H9 (cell line): ENCODE measurements around the gene MYBBP1A. TPM values are rescaled to one million over a fixed set of nuclear protein-coding genes. Genes with fewer than 3 reads are reported as not detected.

ENCODE experiments used
- DNase-seq: peaks from one replicate; pipeline ENCODE4 v3.0.0-alpha.2; 2017
- H2AFZ ChIP-seq: one replicate; pipeline ENCODE4 v1.6.1; 2013; ENCODE audit warnings: mild to moderate bottlenecking, low read length, control low read depth, moderate library complexity
- H2AK5ac ChIP-seq: 2 replicates; pipeline ENCODE4 v1.6.1; 2013; ENCODE audit warnings: low read length, control low read depth, mixed read lengths; ENCODE audit not compliant: insufficient read length
- H2BK120ac ChIP-seq: one replicate; pipeline ENCODE4 v1.6.1; 2013; ENCODE audit warnings: low read depth, mild to moderate bottlenecking, low read length, control low read depth, inconsistent platforms; ENCODE audit not compliant: poor library complexity, severe bottlenecking
- H2BK12ac ChIP-seq: 2 replicates; pipeline ENCODE4 v1.6.1; 2013; ENCODE audit warnings: low read length, control low read depth, mixed read lengths, low read depth; ENCODE audit not compliant: insufficient read length
- H2BK15ac ChIP-seq: 2 replicates; pipeline ENCODE4 v1.6.1; 2013; ENCODE audit warnings: low read depth, low read length, control low read depth
- H2BK20ac ChIP-seq: one replicate; pipeline ENCODE4 v1.6.1; 2013; ENCODE audit warnings: low read depth, mild to moderate bottlenecking, low read length, control low read depth, inconsistent platforms; ENCODE audit not compliant: poor library complexity, severe bottlenecking
- H2BK5ac ChIP-seq: 2 replicates; pipeline ENCODE4 v1.6.1; 2013; ENCODE audit warnings: low read length, control low read depth, mixed read lengths; ENCODE audit not compliant: insufficient read length
- H3K14ac ChIP-seq: 2 replicates; pipeline ENCODE4 v1.6.1; 2013; ENCODE audit warnings: low read length, control low read depth; ENCODE audit not compliant: insufficient read depth
- H3K18ac ChIP-seq: 2 replicates; pipeline ENCODE4 v1.6.1; 2013; ENCODE audit warnings: low read depth, mild to moderate bottlenecking, mixed read lengths, low read length, control low read depth; ENCODE audit not compliant: insufficient read length
- H3K23ac ChIP-seq: 2 replicates; pipeline ENCODE4 v1.6.1; 2013; ENCODE audit warnings: low read length, control low read depth, mixed read lengths, low read depth; ENCODE audit not compliant: insufficient read length
- H3K23me2 ChIP-seq: 2 replicates; pipeline ENCODE4 v1.6.1; 2013; ENCODE audit warnings: low read depth, mild to moderate bottlenecking, mixed read lengths, low read length, control low read depth; ENCODE audit not compliant: insufficient read length, poor library complexity, severe bottlenecking
- H3K27ac ChIP-seq: 2 replicates; pipeline ENCODE4 v1.5.1; 2013; ENCODE audit warnings: low read length, control low read depth, mixed read lengths, low read depth; ENCODE audit not compliant: insufficient read length
- H3K27me3 ChIP-seq: 2 replicates; pipeline ENCODE4 v1.6.1; 2013; ENCODE audit warnings: low read length, control low read depth, inconsistent platforms; ENCODE audit not compliant: insufficient read depth
- H3K4ac ChIP-seq: 2 replicates; pipeline ENCODE4 v1.6.1; 2013; ENCODE audit warnings: low read depth, mild to moderate bottlenecking, control low read depth, inconsistent platforms, low read length, moderate library complexity
- H3K4me1 ChIP-seq: 2 replicates; pipeline ENCODE4 v1.6.1; 2013; ENCODE audit warnings: low read length, control low read depth, inconsistent platforms; ENCODE audit not compliant: insufficient read depth
- H3K4me2 ChIP-seq: 2 replicates; pipeline ENCODE4 v1.6.1; 2013; ENCODE audit warnings: low read length, control low read depth, mixed read lengths; ENCODE audit not compliant: insufficient read length, insufficient read depth
- H3K56ac ChIP-seq: 2 replicates; pipeline ENCODE4 v1.6.1; 2013; ENCODE audit warnings: low read depth, mild to moderate bottlenecking, mixed read lengths, low read length, control low read depth; ENCODE audit not compliant: insufficient read length
- H3K79me1 ChIP-seq: 2 replicates; pipeline ENCODE4 v1.6.1; 2013; ENCODE audit warnings: low read depth, mild to moderate bottlenecking, moderate library complexity, low read length, control low read depth, inconsistent platforms; ENCODE audit not compliant: insufficient read depth, poor library complexity, severe bottlenecking
- H3K79me2 ChIP-seq: 2 replicates; pipeline ENCODE4 v1.6.1; 2013; ENCODE audit warnings: low read length, control low read depth, inconsistent platforms; ENCODE audit not compliant: insufficient read depth
- H3K9ac ChIP-seq: 2 replicates; pipeline ENCODE4 v1.6.1; 2013; ENCODE audit warnings: low read length, control low read depth, mixed read lengths; ENCODE audit not compliant: insufficient read length; ENCODE audit errors: extremely low read depth
- H3K9me3 ChIP-seq: one replicate; pipeline ENCODE4 v1.6.1; 2013; ENCODE audit warnings: low read depth, low read length, inconsistent platforms; ENCODE audit not compliant: control insufficient read depth
- H3T11ph ChIP-seq: one replicate; pipeline ENCODE4 v1.6.1; 2013; ENCODE audit warnings: mild to moderate bottlenecking, low read length, control low read depth, inconsistent platforms
- H4K20me1 ChIP-seq: one replicate; pipeline ENCODE4 v1.6.1; 2013; ENCODE audit not compliant: control insufficient read depth, insufficient read length, insufficient read depth
- H4K5ac ChIP-seq: 2 replicates; pipeline ENCODE4 v1.6.1; 2013; ENCODE audit warnings: low read depth, mild to moderate bottlenecking, mixed read lengths, low read length, control low read depth; ENCODE audit not compliant: insufficient read length
- H4K8ac ChIP-seq: replicated peaks from 2 replicates; pipeline ENCODE4 v1.6.1; 2013; ENCODE audit warnings: low read length, control low read depth, mixed read lengths, low read depth; ENCODE audit not compliant: insufficient read length
- H4K91ac ChIP-seq: 2 replicates; pipeline ENCODE4 v1.6.1; 2013; ENCODE audit warnings: low read depth, mild to moderate bottlenecking, moderate library complexity, mixed read lengths, low read length, control low read depth; ENCODE audit not compliant: insufficient read length
- H3K27ac Mint-ChIP-seq, 3 experiments: 2 replicates in 2 of 3; 3 replicates in 1 of 3; pipeline ENCODE4 v1.8.0; 2020 to 2021; ENCODE audit warnings: mixed read lengths in 3 of 3, mild to moderate bottlenecking in 1 of 3, moderate library complexity in 1 of 3
- H3K27me3 Mint-ChIP-seq: 2 replicates; pipeline ENCODE4 v1.8.0; 2021; ENCODE audit warnings: low read depth, mild to moderate bottlenecking, moderate library complexity, mixed read lengths
- H3K36me3 Mint-ChIP-seq, 3 experiments: 2 replicates in 2 of 3; 3 replicates in 1 of 3; pipeline ENCODE4 v1.8.0; 2020 to 2021; ENCODE audit warnings: low read depth in 3 of 3, mixed read lengths in 3 of 3; ENCODE audit not compliant: insufficient read depth in 1 of 3
- H3K4me1 Mint-ChIP-seq, 2 experiments: 2 replicates each; pipeline ENCODE4 v1.8.0; 2020; ENCODE audit warnings: mixed read lengths in 2 of 2
- H3K4me3 Mint-ChIP-seq, 2 experiments: 2 replicates in 1 of 2; 3 replicates in 1 of 2; pipeline ENCODE4 v1.8.0; 2020 to 2021; ENCODE audit warnings: mild to moderate bottlenecking in 2 of 2, mixed read lengths in 2 of 2, moderate library complexity in 1 of 2
- H3K9me3 Mint-ChIP-seq, 2 experiments: 2 replicates in 1 of 2; 3 replicates in 1 of 2; pipeline ENCODE4 v1.8.0; 2020; ENCODE audit warnings: mild to moderate bottlenecking in 2 of 2, mixed read lengths in 2 of 2, moderate library complexity in 1 of 2
- CTCF ChIP-seq: fragments of 200-600 bp; sonication (generic); conservative IDR thresholded peaks from 3 replicates; pipeline ENCODE4 v1.8.0; 2021; ENCODE audit warnings: antibody characterized with exemption, mild to moderate bottlenecking
- whole genome bisulfite sequencing: extraction: QIAGEN DNeasy Blood & Tissue Kit; methylation state at CpG from one replicate; pipeline ENCODE4 v1.1.7; 2013; ENCODE audit warnings: missing lambda C conversion rate, low lambda C conversion rate, mixed read lengths; ENCODE audit not compliant: insufficient read length; ENCODE audit errors: extremely low coverage; 5-methylcytosine and 5-hydroxymethylcytosine counted together
- total RNA-seq: library from RNA; stranded (reverse); gene quantifications from 2 replicates; pipeline ENCODE4 v1.2.1, GENCODE V29; 2021

Gene MYBBP1A
- total RNA-seq, 1 experiment from 2014 or later: 181 TPM

DNA sequence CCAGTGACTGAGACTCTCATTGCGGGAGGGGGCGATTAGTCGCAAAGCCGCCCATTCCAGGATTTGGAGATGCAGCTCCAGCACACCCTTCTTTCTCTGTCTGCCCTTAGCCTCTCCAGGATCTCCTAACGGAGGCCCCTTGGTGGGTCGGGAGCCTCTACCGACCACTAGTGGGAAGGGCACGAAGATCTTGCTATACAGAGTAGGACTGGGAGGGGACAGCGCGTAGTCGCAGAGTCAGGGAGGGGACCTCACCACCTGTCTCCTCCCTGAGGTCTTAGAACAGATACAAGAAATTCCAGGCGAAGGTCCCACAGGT lies 28.6 kb upstream of the MYBBP1A start:
- Histone ChIP-seq H4K5ac (no peak overlapping the region), H3K4me2 (peak overlapping the region; percentile 77), H3K23me2 (peaks cover 10% of the 10 kb centered on the region), H2BK12ac (no peak overlapping the region), H3K9ac (no peak overlapping the region), H2BK20ac (no peak overlapping the region), H2BK15ac (no peak overlapping the region), H4K91ac (no peak overlapping the region), H3K27ac (no peak overlapping the region), H3K56ac (no peak overlapping the region), H3K14ac (no peak overlapping the region; the same call in 1 of the 2 replicates), H4K8ac (no peak overlapping the region), H3K4ac (no peak overlapping the region), H3K9me3 (no peaks in the 10 kb centered on the region), H2BK120ac (no peak overlapping the region), H3K79me2 (no peaks in the 10 kb centered on the region), H3K4me1 (no peaks in the 10 kb centered on the region; the same call in 1 of the 2 replicates), H2BK5ac (no peak overlapping the region), H3K79me1 (no peaks in the 10 kb centered on the region), H2AFZ (no peak overlapping the region), H3T11ph (no peak overlapping the region), H3K18ac (no peak overlapping the region), H3K23ac (no peak overlapping the region), H3K27me3 (peaks cover 23% of the 10 kb centered on the region; the same call in 1 of the 2 replicates), H2AK5ac (no peak overlapping the region), H4K20me1 (peaks cover 2% of the 10 kb centered on the region)
- H3K4me3 Mint-ChIP-seq: peak overlapping the region; percentile 71 to 90
- H3K27ac Mint-ChIP-seq: no peak overlapping the region
- no peaks in the 10 kb centered on the region; a peak in 1 of 7 replicates for H3K36me3 Mint-ChIP-seq
- TF ChIP-seq CTCF: peak; percentile 55
- peaks cover 21 to 37% of the 10 kb centered on the region in 2 experiments for H3K4me1 Mint-ChIP-seq
- no peaks in the 10 kb centered on the region for H3K9me3 Mint-ChIP-seq
- WGBS: no CpG with 5 or more reads among the region's 12 CpGs
- DNase-seq: peak; percentile 75
- H3K27me3 Mint-ChIP-seq: peaks cover 71% of the 10 kb centered on the region
